IMR-90 (cell line): ENCODE measurements around the gene PIK3C2A. TPM values are rescaled to one million over a fixed set of nuclear protein-coding genes. Genes with fewer than 3 reads are reported as not detected.

Experiments used
- ATAC-seq: fragments of 200-7000 bp; cut with Tn5 transposase; 2 replicates; pipeline ENCODE4 v1.9.1; 2020; ENCODE audit warnings: low read depth, mild to moderate bottlenecking, moderate library complexity
- BruUV-seq: library from RNA; stranded (reverse); fragments of 400-500 nt; replicated peaks from 2 replicates; lab custom pipeline; 2021; lab: Mats Ljungman, UMichigan
- CTCF ChIA-PET: fragments of 300-600 bp; formaldehyde crosslinking; extraction: SDS; loops from one replicate; lab custom pipeline; 2021; ENCODE audit warnings: antibody characterized with exemption; lab: Yijun Ruan, JAX
- POLR2A ChIA-PET: fragments of 300-600 bp; sonication (Branson Sonifier 250); formaldehyde crosslinking; loops from one replicate; lab custom pipeline; 2022; ENCODE audit warnings: antibody characterized with exemption; ENCODE audit not compliant: unreplicated experiment; lab: Charles Lee
- DNase-seq: peaks from one replicate; pipeline ENCODE4 v3.0.0; 2013
- H2AFZ ChIP-seq: replicated peaks from 2 replicates; pipeline ENCODE3; 2013; ENCODE audit warnings: low read length, mild to moderate bottlenecking; ENCODE audit not compliant: poor library complexity
- H2AK5ac ChIP-seq: 2 replicates; pipeline ENCODE4 v1.6.1; 2013; ENCODE audit warnings: low read depth, low read length, inconsistent platforms
- H2AK9ac ChIP-seq: replicated peaks from 2 replicates; pipeline ENCODE3; 2013; ENCODE audit warnings: mild to moderate bottlenecking, low read depth, low read length, moderate library complexity; ENCODE audit not compliant: poor library complexity
- H2BK120ac ChIP-seq: 2 replicates; pipeline ENCODE4 v1.6.1; 2013; ENCODE audit warnings: low read depth, low read length, inconsistent platforms
- H2BK15ac ChIP-seq: 3 replicates; pipeline ENCODE4 v1.6.1; 2013; ENCODE audit warnings: low read depth, low read length, inconsistent platforms
- H2BK20ac ChIP-seq: 2 replicates; pipeline ENCODE4 v1.6.1; 2013; ENCODE audit warnings: low read depth, mild to moderate bottlenecking, inconsistent platforms, low read length, moderate library complexity
- H2BK5ac ChIP-seq: 2 replicates; pipeline ENCODE4 v1.6.1; 2013; ENCODE audit warnings: mild to moderate bottlenecking, low read depth, low read length, inconsistent platforms; ENCODE audit not compliant: poor library complexity, severe bottlenecking
- H3K14ac ChIP-seq: replicated peaks from 2 replicates; pipeline ENCODE4 v1.6.1; 2013; ENCODE audit warnings: low read depth, low read length, inconsistent platforms
- H3K18ac ChIP-seq: 2 replicates; pipeline ENCODE4 v1.6.1; 2013; ENCODE audit warnings: low read depth, low read length, control low read depth
- H3K23ac ChIP-seq: 2 replicates; pipeline ENCODE4 v1.6.1; 2013; ENCODE audit warnings: low read depth, low read length, inconsistent platforms
- H3K27ac ChIP-seq: 2 replicates; pipeline ENCODE4 v1.5.1; 2013; ENCODE audit warnings: mild to moderate bottlenecking, control low read depth, low read length; ENCODE audit not compliant: insufficient read depth
- H3K27me3 ChIP-seq: 2 replicates; pipeline ENCODE4 v1.6.1; 2013; ENCODE audit warnings: low read length; ENCODE audit not compliant: control insufficient read depth, insufficient read depth
- H3K36me3 ChIP-seq: 2 replicates; pipeline ENCODE4 v1.6.1; 2013; ENCODE audit warnings: low read length, mixed read lengths; ENCODE audit not compliant: control insufficient read depth, insufficient read depth
- H3K4ac ChIP-seq: 2 replicates; pipeline ENCODE4 v1.6.1; 2013; ENCODE audit warnings: low read depth, low read length, inconsistent platforms
- H3K4me1 ChIP-seq: 2 replicates; pipeline ENCODE4 v1.6.1; 2013; ENCODE audit warnings: low read length, mixed read lengths; ENCODE audit not compliant: control insufficient read depth, insufficient read depth
- H3K4me2 ChIP-seq: 2 replicates; pipeline ENCODE4 v1.6.1; 2013; ENCODE audit warnings: low read depth, mild to moderate bottlenecking, control low read depth, low read length, moderate library complexity
- H3K4me3 ChIP-seq: 2 replicates; pipeline ENCODE4 v1.5.1; 2013; ENCODE audit warnings: low read depth, mild to moderate bottlenecking, control low read depth, low read length, moderate library complexity; ENCODE audit not compliant: insufficient read depth
- H3K56ac ChIP-seq: 2 replicates; pipeline ENCODE4 v1.6.1; 2013; ENCODE audit warnings: low read length, inconsistent platforms; ENCODE audit not compliant: insufficient read depth; ENCODE audit errors: extremely low read depth
- H3K79me1 ChIP-seq, 2 experiments: 2 replicates each; pipeline ENCODE4 v1.6.1; 2013; ENCODE audit warnings: low read length in 2 of 2, inconsistent platforms in 1 of 2, low read depth in 1 of 2
- H3K9ac ChIP-seq: 2 replicates; pipeline ENCODE4 v1.6.1; 2013; ENCODE audit warnings: low read depth, low read length, control low read depth
- H3K9me1 ChIP-seq: 2 replicates; pipeline ENCODE4 v1.6.1; 2013; ENCODE audit warnings: low read length, inconsistent platforms; ENCODE audit not compliant: insufficient read depth
- H3K9me3 ChIP-seq: 2 replicates; pipeline ENCODE4 v1.6.1; 2013; ENCODE audit warnings: low read length; ENCODE audit not compliant: control insufficient read depth, insufficient read depth
- H4K20me1 ChIP-seq: 2 replicates; pipeline ENCODE4 v1.6.1; 2013; ENCODE audit warnings: low read length, inconsistent platforms; ENCODE audit not compliant: insufficient read depth
- H4K5ac ChIP-seq: 2 replicates; pipeline ENCODE4 v1.6.1; 2013; ENCODE audit warnings: mild to moderate bottlenecking, low read depth, low read length, control low read depth
- H4K8ac ChIP-seq, 2 experiments: 2 replicates each; pipeline ENCODE4 v1.6.1; 2013; ENCODE audit warnings: low read depth in 2 of 2, low read length in 2 of 2, control low read depth in 1 of 2, inconsistent platforms in 1 of 2
- H4K91ac ChIP-seq: 2 replicates; pipeline ENCODE4 v1.6.1; 2013; ENCODE audit warnings: low read depth, low read length, inconsistent platforms; ENCODE audit not compliant: insufficient read depth
- BHLHE40 ChIP-seq: fragments of 150-350 bp; IDR thresholded peaks from 2 replicates; pipeline ENCODE4 v1.6.1; 2016; ENCODE audit warnings: mild to moderate bottlenecking, low read depth, low read length
- CEBPB ChIP-seq: IDR thresholded peaks from 2 replicates; pipeline ENCODE4 v1.6.1; 2012; ENCODE audit warnings: low read depth, low read length, improper control_type of control experiment
- CHD1 ChIP-seq: IDR thresholded peaks from 2 replicates; pipeline ENCODE4 v1.6.1; 2012; ENCODE audit warnings: low read depth, low read length, improper control_type of control experiment
- CTCF ChIP-seq: conservative IDR thresholded peaks from 2 replicates; pipeline ENCODE4 v1.5.1; 2012; ENCODE audit warnings: mild to moderate bottlenecking, low read depth, low read length, improper control_type of control experiment
- ELK1 ChIP-seq: fragments of 150-350 bp; IDR thresholded peaks from 2 replicates; pipeline ENCODE4 v1.6.1; 2016; ENCODE audit warnings: low read depth, mild to moderate bottlenecking, low read length, moderate library complexity, borderline replicate concordance
- FOS ChIP-seq: fragments of 150-350 bp; IDR thresholded peaks from 2 replicates; pipeline ENCODE4 v1.6.1; 2016; ENCODE audit warnings: low read depth, low read length
- MAFK ChIP-seq: IDR thresholded peaks from 2 replicates; pipeline ENCODE4 v1.6.1; 2012; ENCODE audit warnings: low read depth, low read length, improper control_type of control experiment
- MAZ ChIP-seq: IDR thresholded peaks from 2 replicates; pipeline ENCODE4 v1.6.1; 2012; ENCODE audit warnings: low read depth, mild to moderate bottlenecking, low read length, improper control_type of control experiment, moderate library complexity, borderline replicate concordance
- MXI1 ChIP-seq: IDR thresholded peaks from 2 replicates; pipeline ENCODE4 v1.6.1; 2012; ENCODE audit warnings: low read depth, mild to moderate bottlenecking, low read length, moderate library complexity, borderline replicate concordance
- NFE2L2 ChIP-seq: fragments of 150-350 bp; IDR thresholded peaks from 2 replicates; pipeline ENCODE4 v1.6.1; 2016; ENCODE audit warnings: low read depth, mild to moderate bottlenecking, low read length
- POLR2A ChIP-seq: IDR thresholded peaks from 2 replicates; pipeline ENCODE4 v1.6.1; 2012; ENCODE audit warnings: mild to moderate bottlenecking, low read depth, low read length
- RAD21 ChIP-seq: IDR thresholded peaks from 2 replicates; pipeline ENCODE4 v1.6.1; 2012; ENCODE audit warnings: low read length, improper control_type of control experiment
- RCOR1 ChIP-seq: IDR thresholded peaks from 2 replicates; pipeline ENCODE4 v1.6.1; 2012; ENCODE audit warnings: mild to moderate bottlenecking, low read length, improper control_type of control experiment; ENCODE audit not compliant: insufficient replicate concordance
- RFX5 ChIP-seq: IDR thresholded peaks from 2 replicates; pipeline ENCODE4 v1.8.0; 2012; ENCODE audit warnings: low read depth, mild to moderate bottlenecking, low read length, moderate library complexity
- SMC3 ChIP-seq: fragments of 150-350 bp; IDR thresholded peaks from 2 replicates; pipeline ENCODE4 v1.6.1; 2016; ENCODE audit warnings: low read depth, mild to moderate bottlenecking, antibody characterized with exemption, low read length, moderate library complexity
- USF2 ChIP-seq: fragments of 150-350 bp; IDR thresholded peaks from 2 replicates; pipeline ENCODE4 v1.6.1; 2017; ENCODE audit warnings: mild to moderate bottlenecking, antibody characterized with exemption, low read length, low read depth
- WGBS, 2 experiments: methylation state at CpG; one replicate each; pipeline versions ENCODE4 v1.1.5 to v1.1.7; 2013; ENCODE audit warnings: missing lambda C conversion rate in 2 of 2; ENCODE audit not compliant: insufficient read length in 1 of 2; ENCODE audit errors: extremely low coverage in 2 of 2; 5-methylcytosine and 5-hydroxymethylcytosine counted together
- dilution Hi-C: fragments of 300-500 bp; cut with HindIII; formaldehyde crosslinking; loops from one replicate; pipeline ENCODE4 v1.14.3; 2018; ENCODE audit warnings: low sequenced_read_pairs; ENCODE audit not compliant: unreplicated experiment
- in situ Hi-C: fragments of 300-500 bp; cut with MboI; formaldehyde crosslinking; loops from 3 replicates; pipeline ENCODE4 v1.14.3; 2019; ENCODE audit warnings: low sequenced_read_pairs, inconsistent platforms, mixed read lengths
- intact Hi-C: fragments of 100-400 bp; cut with micrococcal nuclease; formaldehyde crosslinking; loops from 2 replicates; pipeline ENCODE4 v1.10.0; 2022
- polyA plus RNA-seq, 3 experiments: library from polyadenylated mRNA; depleted of rRNA; stranded (reverse); fragments of >200 nt; gene quantifications; 2 replicates each; pipeline ENCODE4 v1.2.3, GENCODE V29; 2012; ENCODE audit warnings: low replicate concordance in 1 of 3
- total RNA-seq: library from RNA; depleted of rRNA; stranded (reverse); fragments of >200 nt; gene quantifications from 2 replicates; pipeline ENCODE4 v1.2.3, GENCODE V29; 2012

PIK3C2A gene
- total and polyA plus RNA-seq, 2 of the 4 experiments (the other 2 are of a cell fraction): 14.6 to 36.6 TPM

GRCh38 chr11:17171916-17172315 lies 35.9 kb downstream of the PIK3C2A start:
- peak overlapping the region; percentile 13 for H2AK9ac ChIP-seq

More at GRCh38 chr11:17171916-17172315, 35.9 kb downstream of the PIK3C2A start:
- peak overlapping the region; percentile 59; the same call in 1 of the 3 replicates for H2BK15ac ChIP-seq
- H3K4me2 ChIP-seq: peak overlapping the region; percentile 8; the same call in 1 of the 2 replicates
- no CpG with 5 or more reads among the region's 1 CpG for WGBS, 2 experiments
- no peaks in the 10 kb centered on the region for H3K9me3 ChIP-seq
- H3K14ac ChIP-seq: peak overlapping the region; percentile 31
- dilution Hi-C loops (no loop called here), in situ Hi-C loops (no loop called here), intact Hi-C loops (no loop called here)
- no peak overlapping the region for H3K4me3 ChIP-seq
- peak overlapping the region in 1 of 2 experiments; percentile 65; a peak in 2 of 4 replicates for H4K8ac ChIP-seq
- ChIA-PET POLR2A (no interaction called here), CTCF (interaction anchor here (0.6 kb wide), 1 partner anchor 63 kb away, joined by 3 read pairs; no protein-coding TSS in a partner anchor)
- peak overlapping the region; percentile 74 for H2BK20ac ChIP-seq
- peak overlapping the region; percentile 93 for H3K4ac ChIP-seq
- peak overlapping the region; percentile 82; the same call in 1 of the 2 replicates for H3K18ac ChIP-seq
- DNase-seq: peak; percentile 11
- peaks cover 3% of the 10 kb centered on the region; the same call in 1 of the 2 replicates for H3K9me1 ChIP-seq
- peak overlapping the region; percentile 55 for H2AK5ac ChIP-seq
- peak overlapping the region; percentile 75 for H2BK5ac ChIP-seq
- no TSS peak for BruUV-seq
- peak overlapping the region; percentile 74 for H2BK120ac ChIP-seq
- no peaks in the 10 kb centered on the region for H3K27me3 ChIP-seq
- no peak overlapping the region for H3K56ac ChIP-seq
- peak overlapping the region; percentile 87; the same call in 1 of the 2 replicates for H3K27ac ChIP-seq
- H3K36me3 ChIP-seq: no peaks in the 10 kb centered on the region; the same call in 1 of the 2 replicates
- H3K9ac ChIP-seq: no peak overlapping the region
- ATAC-seq: peak; percentile 41
- peaks cover 4% of the 10 kb centered on the region; the same call in 1 of the 2 replicates for H3K4me1 ChIP-seq
- H4K91ac ChIP-seq: peak overlapping the region; percentile 40
- H4K20me1 ChIP-seq: no peaks in the 10 kb centered on the region
- no peak overlapping the region for H2AFZ ChIP-seq
- H3K23ac ChIP-seq: 0 out of 2 replicates have a peak overlapping the region, but pooled peaks have one; percentile 63
- H3K79me1 ChIP-seq: peaks cover 19 to 38% of the 10 kb centered on the region in 2 experiments
- peak overlapping the region; percentile 3 for H4K5ac ChIP-seq
- TF ChIP-seq MAZ: no peak
- no peak for TF ChIP-seq RCOR1
- TF ChIP-seq FOS: no peak
- TF ChIP-seq BHLHE40: no peak
- TF ChIP-seq CHD1: no peak
- TF ChIP-seq CTCF: no peak
- no peak for TF ChIP-seq RAD21
- no peak for TF ChIP-seq USF2
- no peak for TF ChIP-seq RFX5
- TF ChIP-seq ELK1: no peak
- TF ChIP-seq NFE2L2: no peak
- no peak for TF ChIP-seq MXI1
- TF ChIP-seq POLR2A: no peak
- no peak for TF ChIP-seq MAFK
- no peak for TF ChIP-seq SMC3
- TF ChIP-seq CEBPB: no peak
